Measurements from ENCODE around the gene RNF213.
"Not testable (repeated sequence)": the region's sequence is repeated elsewhere in the genome, so short reads cannot be mapped to it uniquely, and the experiment has no call there.

The RNF213 gene

DNA sequence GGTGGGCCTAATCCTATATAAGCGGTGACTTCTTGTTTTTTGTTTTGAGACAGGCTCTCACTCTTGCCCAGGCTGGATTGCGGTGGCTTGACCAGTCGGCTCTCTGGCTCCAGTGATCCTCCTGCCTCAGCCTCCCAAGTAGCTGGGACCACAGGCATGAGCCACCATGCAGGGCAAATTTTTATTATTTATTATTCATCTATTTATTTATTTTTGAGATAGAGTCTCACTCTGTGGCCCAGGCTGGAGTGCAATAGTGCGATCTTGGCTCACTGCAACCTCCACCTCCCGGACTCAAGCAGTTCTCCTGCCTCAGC, 4.7 kb upstream of the RNF213 start:
- H3K36me3 ChIP-seq = peaks cover 4% of the 10 kb centered on the region; the same call in 1 of the 2 replicates
- no peak for DNase-seq
- H3K27ac ChIP-seq = no peak overlapping the region
- no peak for TF ChIP-seq CTCF (IDR thresholded peaks at IDR 0.05; ENCODE audit: low read depth, low read length)
- H3K4me3 ChIP-seq (ENCODE audit: low read depth, low read length) = no peak overlapping the region
- H3K27me3 ChIP-seq (ENCODE audit: insufficient read depth, low read depth, severe bottlenecking) = no peaks in the 10 kb centered on the region
- H3K9me3 ChIP-seq (ENCODE audit: severe bottlenecking) = no peaks in the 10 kb centered on the region

GRCh38 chr17:80257716-80258213, 2.9 kb upstream of the RNF213 start:
- no peaks in the 10 kb centered on the region for H3K27me3 ChIP-seq (ENCODE audit: insufficient read depth, low read depth, severe bottlenecking)
- no peak for DNase-seq
- peaks cover 4% of the 10 kb centered on the region; the same call in 1 of the 2 replicates for H3K36me3 ChIP-seq
- H3K9me3 ChIP-seq (ENCODE audit: severe bottlenecking) = no peaks in the 10 kb centered on the region
- peak overlapping the region; percentile 93 for H3K27ac ChIP-seq
- no peak overlapping the region for H3K4me3 ChIP-seq (ENCODE audit: low read depth, low read length)
- TF ChIP-seq CTCF (IDR thresholded peaks at IDR 0.05; ENCODE audit: low read depth, low read length) = no peak

DNA sequence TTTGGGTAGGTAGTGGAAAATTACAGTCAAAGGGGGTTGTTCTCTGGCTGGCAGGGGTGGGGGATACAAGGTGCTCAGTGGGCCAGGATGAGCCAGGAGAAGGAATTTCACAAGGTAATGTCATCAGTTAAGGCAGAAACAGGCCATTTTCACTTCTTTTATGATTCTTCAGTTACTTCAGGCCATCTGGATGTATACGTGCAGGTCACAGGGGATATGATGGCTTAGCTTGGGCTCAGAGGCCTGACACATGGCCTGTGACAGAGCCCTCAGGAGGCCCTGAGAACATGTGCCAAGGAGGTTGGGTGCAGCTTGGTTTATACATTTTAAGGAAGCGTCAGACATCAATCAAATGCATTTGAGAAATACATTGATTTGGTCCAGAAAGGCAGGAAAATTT, 2.4 kb upstream of the RNF213 start:
- not testable (repeated sequence) for H3K27me3 ChIP-seq (ENCODE audit: insufficient read depth, low read depth, severe bottlenecking)
- DNase-seq = peak; percentile 62

GRCh38 chr17:80259457-80260068, 1.1 kb upstream of the RNF213 start:
- peak overlapping the region; percentile 41 for H3K4me3 ChIP-seq (ENCODE audit: low read depth, low read length)
- peak overlapping the region; percentile 93 for H3K27ac ChIP-seq
- TF ChIP-seq CTCF (IDR thresholded peaks at IDR 0.05; ENCODE audit: low read depth, low read length) = no peak
- H3K36me3 ChIP-seq = peaks cover 9% of the 10 kb centered on the region; the same call in 1 of the 2 replicates
- DNase-seq = no peak
- H3K27me3 ChIP-seq (ENCODE audit: insufficient read depth, low read depth, severe bottlenecking) = no peaks in the 10 kb centered on the region
- H3K9me3 ChIP-seq (ENCODE audit: severe bottlenecking) = no peaks in the 10 kb centered on the region

More for the DNA sequence above, 2.4 kb upstream of the RNF213 start:
- H3K4me3 ChIP-seq (ENCODE audit: low read depth, low read length); H3K9me3 ChIP-seq (ENCODE audit: severe bottlenecking); H3K36me3 ChIP-seq: not testable (repeated sequence)
- peak overlapping the region; percentile 93 for H3K27ac ChIP-seq

GRCh38 chr17:80260069-80260535, 550 bp upstream of the RNF213 start:
- Histone ChIP-seq H3K27me3 (ENCODE audit: insufficient read depth, low read depth, severe bottlenecking) (no peaks in the 10 kb centered on the region), H3K36me3 (peaks cover 11% of the 10 kb centered on the region; the same call in 1 of the 2 replicates), H3K4me3 (ENCODE audit: low read depth, low read length) (peak overlapping the region; percentile 41), H3K27ac (peak overlapping the region; percentile 93), H3K9me3 (ENCODE audit: severe bottlenecking) (no peaks in the 10 kb centered on the region)
- TF ChIP-seq CTCF (IDR thresholded peaks at IDR 0.05; ENCODE audit: low read depth, low read length) = no peak
- peak; percentile 87 for DNase-seq

- Histone ChIP-seq H3K27me3 (ENCODE audit: insufficient read depth, low read depth, severe bottlenecking) (no peaks in the 10 kb centered on the region), H3K27ac (peak overlapping the region; percentile 93), H3K9me3 (ENCODE audit: severe bottlenecking) (no peaks in the 10 kb centered on the region), H3K36me3 (peaks cover 20% of the 10 kb centered on the region), H3K4me3 (ENCODE audit: low read depth, low read length) (peak overlapping the region; percentile 79)
- peak; percentile 81 for DNase-seq
- TF ChIP-seq CTCF (IDR thresholded peaks at IDR 0.05; ENCODE audit: low read depth, low read length) = no peak
Observed at GRCh38 chr17:80261159-80261894, 675 bp downstream of the RNF213 start.
